ENCODE results near the gene TBC1D9.
"Not testable (repeated sequence)": the region's sequence is repeated elsewhere in the genome, so short reads cannot be mapped to it uniquely, and the experiment has no call there.

TBC1D9 gene

DNA sequence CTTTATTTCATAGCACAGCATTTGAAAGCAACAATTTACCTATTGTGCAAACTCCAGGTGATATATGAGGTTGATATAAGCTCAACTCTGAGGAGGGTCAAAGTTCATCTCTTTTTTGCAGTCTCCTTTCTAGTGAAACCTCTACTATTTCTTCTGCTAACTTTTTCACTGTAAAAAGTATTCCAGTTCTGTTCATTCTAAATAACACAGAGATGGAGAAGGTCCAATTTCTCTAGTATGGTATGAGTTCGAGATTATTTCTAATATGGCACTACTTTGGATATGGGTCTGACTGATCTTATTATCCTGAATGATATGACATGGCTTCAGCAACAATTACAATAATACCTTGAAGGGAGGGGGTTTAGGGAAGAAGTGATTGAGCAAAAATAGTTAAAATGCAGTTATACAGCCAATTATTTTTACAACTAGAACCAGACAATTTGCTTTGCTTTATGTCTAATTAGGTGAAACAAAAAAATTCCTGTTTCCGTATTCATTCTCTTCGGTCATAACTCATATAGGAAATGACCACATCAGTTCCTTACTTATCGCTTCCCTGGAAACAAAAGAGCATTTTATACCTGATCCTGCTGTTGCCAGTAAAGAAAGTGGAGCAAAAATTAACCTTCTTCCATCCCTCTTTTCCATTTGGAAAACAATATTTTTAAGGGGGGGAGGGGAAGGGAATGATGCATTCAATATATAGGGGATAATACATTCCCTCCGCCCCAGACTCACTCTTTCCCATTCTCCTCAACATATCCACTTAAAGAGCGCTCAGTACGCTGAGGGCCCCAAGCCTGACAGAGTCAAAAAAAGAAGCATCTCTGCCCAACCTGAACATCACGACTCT, 1.0 kb downstream of the TBC1D9 start:
- DNase-seq (ENCODE audit: low read depth in 2 of 2, low spot score in 1 of 2), result no peak

DNA sequence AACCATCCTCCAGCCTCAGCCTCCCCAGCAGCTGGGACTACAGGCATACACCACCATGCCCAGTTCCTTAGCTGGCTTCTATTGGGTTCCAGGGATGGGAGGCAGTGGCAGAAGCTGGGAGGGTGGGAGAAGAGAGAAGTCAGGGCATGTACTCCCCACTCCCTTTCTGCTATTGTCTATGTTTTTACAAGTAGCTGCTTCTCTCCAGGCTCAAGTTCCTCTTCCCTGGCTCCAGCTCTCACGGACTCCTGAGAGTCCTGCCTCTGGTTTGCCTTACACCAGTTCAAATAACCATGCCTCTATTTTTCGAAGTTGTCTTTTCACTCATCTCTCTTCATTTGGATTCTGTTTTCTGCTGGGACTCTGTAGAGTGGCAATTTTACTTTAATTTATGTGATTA, 2.9 kb downstream of the TBC1D9 start:
- no peak for DNase-seq (ENCODE audit: low read depth in 2 of 2, low spot score in 1 of 2)

DNA sequence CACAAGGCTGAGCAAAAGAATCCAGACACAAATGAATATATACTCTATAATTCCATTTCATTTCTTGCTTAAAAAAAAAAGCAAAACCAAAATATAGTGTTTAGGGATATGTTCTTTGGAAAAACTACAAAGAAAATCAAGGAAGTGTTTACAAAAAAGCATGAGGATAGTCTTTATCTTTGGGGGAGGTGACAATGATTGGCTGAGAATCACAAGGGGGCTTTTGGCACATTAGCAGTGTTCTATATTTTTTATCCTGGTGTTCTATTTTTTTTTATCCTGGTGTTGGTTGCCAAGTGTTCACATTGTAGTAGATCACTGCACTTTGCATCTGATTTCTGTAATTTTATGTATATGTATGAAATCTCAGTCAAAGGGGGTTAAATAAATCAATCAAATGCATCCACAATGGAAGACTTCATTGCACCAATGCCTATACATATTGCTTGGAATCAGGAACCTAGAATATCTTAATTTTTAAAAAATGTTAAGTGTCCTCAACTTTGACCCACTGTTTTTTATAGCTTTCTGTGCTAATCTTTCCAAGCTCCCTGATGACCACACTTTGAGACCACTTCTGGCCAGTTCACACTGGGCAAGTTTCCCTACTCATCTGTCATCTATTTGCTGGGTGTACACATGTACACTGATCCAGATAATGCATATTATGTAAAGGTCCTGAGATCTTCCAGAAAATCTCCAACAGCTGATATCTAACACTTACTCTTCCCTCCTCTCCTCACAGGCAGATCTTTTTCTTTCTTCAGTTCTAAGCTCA, 3.7 kb downstream of the TBC1D9 start:
- DNase-seq (ENCODE audit: low read depth in 2 of 2, low spot score in 1 of 2), result no peak

DNA sequence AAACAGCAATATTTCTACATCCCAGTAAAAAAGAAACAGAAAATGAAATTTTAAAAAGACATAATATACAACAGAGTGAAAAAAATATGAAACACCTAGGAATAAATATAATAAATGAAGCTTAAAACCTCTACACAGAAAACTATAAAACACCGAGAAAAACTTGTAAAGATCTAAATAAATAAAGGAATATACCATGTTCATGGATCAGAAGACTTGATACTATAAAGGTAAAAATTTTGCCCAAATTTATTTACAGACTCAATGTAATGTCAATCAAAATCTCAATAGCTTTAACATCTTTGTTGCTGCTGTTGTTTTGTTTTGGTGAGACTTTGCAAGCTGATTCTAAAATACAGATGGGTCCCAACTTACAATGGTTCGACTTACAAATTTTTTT, 5.7 kb downstream of the TBC1D9 start:
- DNase-seq (ENCODE audit: low read depth in 2 of 2, low spot score in 1 of 2), result no peak

DNA sequence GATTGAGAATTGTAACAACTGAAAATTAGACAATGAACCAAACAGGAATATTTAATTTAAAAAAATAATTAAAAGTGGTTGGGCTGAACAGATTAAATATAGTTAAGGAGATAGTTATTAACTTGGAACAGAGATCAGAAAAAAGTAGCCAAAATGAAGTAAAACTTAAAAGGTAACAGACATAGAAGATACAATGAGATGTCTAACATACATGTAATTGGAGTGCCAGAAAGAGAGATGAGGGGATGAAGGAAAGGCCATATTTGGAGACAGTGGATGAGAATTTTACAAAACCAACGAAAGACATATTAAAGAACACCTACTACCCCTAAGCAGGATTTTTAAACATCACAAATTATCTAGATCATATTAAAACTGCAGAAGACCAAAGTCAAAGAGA, 8.0 kb downstream of the TBC1D9 start:
- DNase-seq (ENCODE audit: low read depth in 2 of 2, low spot score in 1 of 2), result no peak

DNA sequence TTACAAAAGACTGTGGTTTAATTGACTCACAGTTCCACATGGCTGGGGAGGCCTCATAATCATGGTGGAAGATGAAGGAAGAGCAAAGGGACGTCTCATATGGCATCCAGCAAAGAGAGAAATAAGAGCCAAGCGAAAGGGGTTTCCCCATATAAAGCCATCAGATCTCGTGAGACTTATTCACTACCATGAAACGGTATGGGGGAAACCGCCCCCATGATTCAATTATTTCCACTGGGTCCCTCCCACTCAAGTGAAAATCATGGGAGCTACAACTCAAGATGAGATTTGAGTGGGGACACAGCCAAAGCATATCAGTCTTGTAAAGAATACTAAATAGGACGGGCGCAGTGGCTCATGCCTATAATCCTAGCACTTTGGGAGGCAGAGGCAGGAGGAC, 9.6 kb downstream of the TBC1D9 start:
- not testable (repeated sequence) for DNase-seq (ENCODE audit: low read depth in 2 of 2, low spot score in 1 of 2)

DNA sequence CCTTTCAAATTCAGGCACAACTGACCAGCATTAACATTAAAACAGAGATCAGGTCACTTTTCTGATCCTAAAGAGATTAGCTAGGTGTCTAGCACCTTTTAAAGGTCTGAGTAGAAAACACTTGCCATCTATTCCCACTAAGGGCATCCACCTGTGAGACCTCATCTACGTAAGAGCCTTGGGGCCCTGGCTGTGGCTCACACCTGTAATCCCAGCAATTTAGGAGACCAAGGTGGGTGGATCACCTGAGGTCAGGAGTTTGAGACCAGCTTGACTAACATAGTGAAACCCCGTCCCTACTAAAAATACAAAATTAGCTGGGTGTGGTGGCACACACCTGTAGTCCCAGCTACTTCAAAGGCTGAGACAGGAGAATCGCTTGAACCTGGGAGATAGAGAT, 11.8 kb downstream of the TBC1D9 start:
- DNase-seq (ENCODE audit: low read depth in 2 of 2, low spot score in 1 of 2), result no peak

- DNase-seq (ENCODE audit: low read depth in 2 of 2, low spot score in 1 of 2), result no peak
These were observed 12.8 kb downstream of the TBC1D9 start for GRCh38 chr4:140743194-140743931.

- no peak for DNase-seq (ENCODE audit: low read depth in 2 of 2, low spot score in 1 of 2)
These were observed 13.4 kb downstream of the TBC1D9 start for GRCh38 chr4:140742838-140743193.

GRCh38 chr4:140740906-140741670, 15.1 kb downstream of the TBC1D9 start:
- DNase-seq (ENCODE audit: low read depth in 2 of 2, low spot score in 1 of 2), result no peak

- no peak for DNase-seq (ENCODE audit: low read depth in 2 of 2, low spot score in 1 of 2)
These were observed 15.8 kb downstream of the TBC1D9 start for GRCh38 chr4:140740422-140740821.

DNA sequence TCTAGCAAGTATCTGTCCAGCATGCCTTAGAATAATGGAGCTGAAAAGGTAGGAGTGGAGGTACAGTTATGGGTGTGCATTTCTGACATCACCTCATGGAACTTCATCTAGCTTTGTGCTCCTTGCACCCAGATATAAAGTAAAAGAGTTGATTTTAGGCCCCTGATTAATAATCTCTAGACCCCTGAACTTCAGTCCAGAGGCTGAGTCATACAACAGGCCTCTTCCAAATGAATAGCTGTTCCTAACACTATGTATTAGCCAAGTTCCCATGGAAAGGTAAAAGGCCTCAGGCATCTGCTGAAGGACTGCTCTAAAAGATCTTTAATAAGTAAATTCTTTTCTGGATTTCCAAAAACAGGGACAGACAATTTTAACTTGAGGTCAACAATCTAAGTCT, 16.2 kb downstream of the TBC1D9 start:
- no peak for DNase-seq (ENCODE audit: low read depth in 2 of 2, low spot score in 1 of 2)

DNA sequence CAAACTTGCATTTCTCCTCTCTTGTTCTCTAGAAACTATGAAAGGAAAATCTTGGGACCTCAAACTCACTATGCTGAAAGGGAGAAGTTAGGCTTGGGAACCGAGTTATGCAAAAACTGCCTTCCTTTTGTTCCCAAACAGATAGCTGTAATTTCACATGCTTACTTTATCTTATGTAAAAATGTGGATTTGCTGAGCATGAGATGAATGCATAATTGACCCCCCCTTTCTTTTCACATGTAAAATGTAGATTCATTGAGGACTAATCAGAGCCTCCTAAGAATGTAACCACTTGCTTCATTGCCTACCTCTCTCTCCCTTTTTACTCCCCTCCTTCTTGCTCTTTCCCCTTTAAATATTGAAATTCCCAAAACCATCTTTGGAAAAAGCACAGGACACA, 18.0 kb downstream of the TBC1D9 start:
- DNase-seq (ENCODE audit: low read depth in 2 of 2, low spot score in 1 of 2), result no peak

DNA sequence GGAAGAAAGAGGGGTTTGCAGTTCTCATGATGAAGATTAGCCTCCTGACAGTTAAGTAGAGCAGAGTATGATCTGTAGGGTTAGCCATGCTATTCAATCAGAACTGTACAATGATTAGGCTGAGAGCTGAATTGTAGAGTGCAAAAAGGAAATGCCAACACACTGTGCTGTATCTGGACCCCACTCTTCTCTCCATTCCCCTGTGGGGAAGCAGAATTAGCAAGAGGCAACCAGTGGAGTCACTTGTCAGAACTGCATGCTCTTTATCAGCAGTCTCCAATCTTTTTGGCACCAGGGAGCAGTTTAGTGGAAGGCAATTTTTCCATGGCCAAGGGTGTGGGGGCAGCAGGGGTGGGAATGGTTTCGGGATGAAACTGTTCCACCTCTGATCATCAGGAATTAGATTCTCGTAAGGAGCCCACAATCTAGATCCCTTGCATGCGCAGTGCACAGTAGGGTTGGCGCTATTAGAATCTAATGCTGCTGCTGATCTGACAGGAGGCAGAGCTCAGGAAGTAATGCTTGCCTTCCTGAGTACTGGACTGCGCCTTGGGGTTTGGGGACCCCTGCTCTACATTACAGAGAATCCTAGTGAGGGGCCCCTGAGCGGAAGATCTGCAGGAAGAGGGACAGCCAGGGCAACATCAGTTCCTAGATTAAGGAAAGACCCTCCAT, 19.4 kb downstream of the TBC1D9 start:
- DNase-seq (ENCODE audit: low read depth in 2 of 2, low spot score in 1 of 2), result no peak

DNA sequence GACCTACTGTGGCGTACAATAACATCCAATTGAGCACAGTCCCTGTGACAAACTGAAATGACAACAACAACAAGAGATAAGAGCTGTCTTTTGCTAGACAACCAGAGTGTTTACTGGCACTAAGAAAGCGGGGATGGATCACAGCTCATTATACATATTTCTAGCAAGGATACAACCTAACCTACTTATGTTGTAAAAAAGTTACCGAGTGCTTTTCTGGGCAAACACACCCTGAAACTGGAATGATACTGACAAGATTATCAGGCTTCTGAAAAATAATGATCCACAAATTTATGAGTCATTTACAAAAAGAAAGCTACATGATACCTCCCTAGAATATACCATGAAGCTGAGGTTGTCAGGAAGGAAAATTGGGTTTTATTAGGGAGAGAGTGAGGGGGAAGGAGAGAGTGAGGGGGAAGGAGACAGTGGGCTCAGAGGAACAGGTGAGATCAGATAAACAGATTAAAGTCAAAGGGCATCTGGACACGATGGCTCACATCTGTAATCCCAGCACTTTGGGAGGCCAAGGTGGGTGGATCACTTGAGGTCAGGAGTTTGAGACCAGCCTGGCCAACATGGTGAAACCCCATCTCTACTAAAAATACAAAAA, 20.3 kb downstream of the TBC1D9 start:
- no peak for DNase-seq (ENCODE audit: low read depth in 2 of 2, low spot score in 1 of 2)

- DNase-seq (ENCODE audit: low read depth in 2 of 2, low spot score in 1 of 2), result no peak
These were observed 20.9 kb downstream of the TBC1D9 start for GRCh38 chr4:140735317-140735716.

GRCh38 chr4:140732780-140733179, 23.4 kb downstream of the TBC1D9 start:
- no peak for DNase-seq (ENCODE audit: low read depth in 2 of 2, low spot score in 1 of 2)

DNA sequence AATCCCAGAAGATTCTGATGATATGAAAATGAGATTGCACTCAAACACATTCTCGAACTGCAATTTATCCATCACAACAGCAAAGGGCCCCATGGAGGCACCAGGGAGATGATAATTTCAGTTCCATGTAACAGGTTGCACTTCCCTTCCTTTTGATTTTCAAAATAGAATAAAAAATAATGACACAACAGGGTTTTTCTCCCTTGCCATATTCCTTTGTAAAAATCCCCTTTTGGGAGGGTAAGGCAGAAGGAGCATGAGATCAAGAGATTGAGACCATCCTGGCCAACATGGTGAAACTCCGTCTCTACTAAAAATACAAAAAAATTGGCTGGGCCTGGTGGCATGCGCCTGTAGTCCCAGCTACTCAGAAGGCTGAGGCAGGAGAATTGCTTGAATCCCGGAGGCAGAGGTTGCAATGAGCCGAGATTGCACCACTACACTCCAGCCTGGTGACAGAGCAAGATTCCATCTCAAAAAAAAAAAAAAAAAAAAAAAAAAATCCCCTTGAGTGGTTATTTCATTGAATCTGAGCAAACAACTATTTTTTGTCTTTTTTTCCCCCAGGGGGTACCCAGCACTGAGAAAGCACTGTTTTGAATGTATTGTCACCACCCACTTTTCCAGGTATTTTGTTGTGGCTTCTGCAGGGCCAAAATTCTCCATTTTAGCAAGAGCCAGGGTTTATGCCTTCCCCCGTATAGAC, 26.7 kb downstream of the TBC1D9 start:
- DNase-seq (ENCODE audit: low read depth in 2 of 2, low spot score in 1 of 2), result no peak

DNA sequence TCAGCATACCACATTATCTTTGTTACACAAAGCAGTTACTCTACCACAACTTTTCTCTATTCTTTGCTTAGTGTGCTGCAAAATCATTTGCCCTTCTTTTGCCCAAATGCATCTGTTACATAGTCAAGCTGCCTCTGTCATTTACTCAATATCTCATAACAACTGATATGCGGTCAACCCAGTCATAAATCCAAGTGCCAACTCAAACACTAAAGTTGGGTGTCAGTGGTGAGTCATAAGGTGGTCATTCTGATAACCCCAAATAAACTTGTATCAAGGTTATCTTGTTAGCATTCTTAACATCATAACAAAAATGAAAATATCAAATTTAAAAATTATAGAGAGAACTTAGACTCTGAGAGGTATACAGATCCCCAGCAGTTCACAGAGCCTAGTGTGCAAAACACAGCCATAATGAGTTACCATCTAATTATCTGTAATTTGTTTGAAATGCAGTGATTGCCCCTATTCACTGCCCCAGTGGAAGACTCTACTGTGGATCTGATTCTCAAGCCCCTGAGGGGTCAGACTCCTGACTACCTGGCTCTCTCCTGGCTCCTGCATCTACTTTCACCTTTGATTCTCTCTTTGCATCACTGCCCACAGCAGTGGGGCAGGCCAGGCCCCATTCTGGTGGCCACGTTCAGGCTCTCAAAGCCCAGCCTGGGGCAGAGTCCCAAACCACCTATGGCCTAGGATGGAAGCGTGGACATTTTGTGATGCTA, 29.2 kb downstream of the TBC1D9 start:
- no peak for DNase-seq (ENCODE audit: low read depth in 2 of 2, low spot score in 1 of 2)

Data from stimulated activated CD8-positive, alpha-beta memory T cell treated with anti-CD3 and anti-CD28 coated beads, Interleukin-4, amount 100 ng/mL, for 4 hours (primary cell).